Fibroblast of upper back skin (primary cell): ENCODE measurements around the gene TGFBR3.
"Not testable (repeated sequence)": the region's sequence is repeated elsewhere in the genome, so short reads cannot be mapped to it uniquely, and the experiment has no call there.

Source experiments
- DNase-seq: peaks from one replicate; pipeline ENCODE4 v3.0.0-alpha.2; 2013

TGFBR3 gene

GRCh38 chr1:91881280-91881679 is 4.7 kb downstream of the TGFBR3 start:
- DNase-seq = no peak

- DNase-seq = no peak
These were observed 6.2 kb downstream of the TGFBR3 start for GRCh38 chr1:91879733-91880132.

- peak; percentile 55 for DNase-seq
These were observed 8.3 kb downstream of the TGFBR3 start for GRCh38 chr1:91877574-91878208.

GRCh38 chr1:91876781-91877573 is 9.0 kb downstream of the TGFBR3 start:
- peak; percentile 69 for DNase-seq

- no peak for DNase-seq
These were observed 9.9 kb downstream of the TGFBR3 start for GRCh38 chr1:91876040-91876470.

GRCh38 chr1:91874167-91874566 is 11.8 kb downstream of the TGFBR3 start:
- no peak for DNase-seq

GRCh38 chr1:91872559-91873081 is 13.3 kb downstream of the TGFBR3 start:
- peak; percentile 31 for DNase-seq

- peak; percentile 51 for DNase-seq
These were observed 14.0 kb downstream of the TGFBR3 start for GRCh38 chr1:91872000-91872399.

GRCh38 chr1:91870322-91870721 is 15.6 kb downstream of the TGFBR3 start:
- DNase-seq = no peak

- no peak for DNase-seq
These were observed 19.5 kb downstream of the TGFBR3 start for GRCh38 chr1:91866425-91866824.

GRCh38 chr1:91864017-91864700 is 21.8 kb downstream of the TGFBR3 start:
- peak; percentile 60 for DNase-seq

- no peak for DNase-seq
These were observed 22.5 kb downstream of the TGFBR3 start for GRCh38 chr1:91863498-91863897.

GRCh38 chr1:91862120-91862519 is 23.8 kb downstream of the TGFBR3 start:
- DNase-seq = no peak

- no peak for DNase-seq
These were observed 28.3 kb downstream of the TGFBR3 start for GRCh38 chr1:91857557-91858239.

GRCh38 chr1:91856996-91857395 is 29.0 kb downstream of the TGFBR3 start:
- peak; percentile 49 for DNase-seq

GRCh38 chr1:91854852-91855534 is 31.0 kb downstream of the TGFBR3 start:
- no peak for DNase-seq

- DNase-seq = no peak
These were observed 32.6 kb downstream of the TGFBR3 start for GRCh38 chr1:91853397-91853796.

- DNase-seq = not testable (repeated sequence)
These were observed 33.9 kb downstream of the TGFBR3 start for GRCh38 chr1:91852011-91852410.

- peak; percentile 86 for DNase-seq
These were observed 34.6 kb downstream of the TGFBR3 start for GRCh38 chr1:91851130-91852010.

- no peak for DNase-seq
These were observed 35.2 kb downstream of the TGFBR3 start for GRCh38 chr1:91850708-91851107.

GRCh38 chr1:91847851-91848250 is 38.1 kb downstream of the TGFBR3 start:
- DNase-seq = no peak
